ENCODE results near the gene HCN2. TPM values are rescaled to one million over a fixed set of nuclear protein-coding genes. Genes with fewer than 3 reads are reported as not detected.

Gene HCN2
- total and polyA plus RNA-seq, 2 of the 13 experiments (the other 11 are each of a cell fraction or from before 2014, with no cell fraction given), result 0.01 TPM; not detected in 1

- TF ChIP-seq, protein P1, sequence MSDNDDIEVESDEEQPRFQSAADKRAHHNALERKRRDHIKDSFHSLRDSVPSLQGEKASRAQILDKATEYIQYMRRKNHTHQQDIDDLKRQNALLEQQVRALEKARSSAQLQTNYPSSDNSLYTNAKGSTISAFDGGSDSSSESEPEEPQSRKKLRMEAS (IDR thresholded peaks at IDR 0.05), result peak; percentile 68
- TF ChIP-seq, protein P2, sequence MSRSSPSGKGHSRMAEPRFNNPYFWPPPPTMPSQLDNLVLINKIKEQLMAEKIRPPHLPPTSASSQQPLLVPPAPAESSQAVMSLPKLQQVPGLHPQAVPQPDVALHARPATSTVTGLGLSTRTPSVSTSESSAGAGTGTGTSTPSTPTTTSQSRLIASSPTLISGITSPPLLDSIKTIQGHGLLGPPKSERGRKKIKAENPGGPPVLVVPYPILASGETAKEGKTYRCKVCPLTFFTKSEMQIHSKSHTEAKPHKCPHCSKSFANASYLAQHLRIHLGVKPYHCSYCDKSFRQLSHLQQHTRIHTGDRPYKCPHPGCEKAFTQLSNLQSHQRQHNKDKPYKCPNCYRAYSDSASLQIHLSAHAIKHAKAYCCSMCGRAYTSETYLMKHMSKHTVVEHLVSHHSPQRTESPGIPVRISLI (CRISPR knock-in tag; IDR thresholded peaks at IDR 0.05; ENCODE audit: borderline replicate concordance), result 0 out of 2 replicates have a peak, but pooled peaks have one; percentile 17
- TF ChIP-seq ZNF337 (CRISPR knock-in tag; IDR thresholded peaks at IDR 0.05; ENCODE audit: borderline replicate concordance, low read depth) (0 out of 2 replicates have a peak, but pooled peaks have one; percentile 15), RAD21 (CRISPR knock-in tag; IDR thresholded peaks at IDR 0.05) (peak; percentile 29; the same call in 1 of the 2 replicates), KLF12 (CRISPR knock-in tag; IDR thresholded peaks at IDR 0.05; ENCODE audit: borderline replicate concordance) (no peak), ZNF280D (CRISPR knock-in tag; IDR thresholded peaks at IDR 0.05) (peak; percentile 21; the same call in 1 of the 2 replicates), SOX5 (CRISPR knock-in tag; IDR thresholded peaks at IDR 0.05; ENCODE audit: borderline replicate concordance) (peak; percentile 44; the same call in 1 of the 2 replicates), TERF1 (CRISPR knock-in tag; IDR thresholded peaks at IDR 0.05) (no peak), ONECUT2 (CRISPR knock-in tag; IDR thresholded peaks at IDR 0.05) (no peak), ZBTB26 (CRISPR knock-in tag; IDR thresholded peaks at IDR 0.05; ENCODE audit: borderline replicate concordance) (peak; percentile 81; the same call in 1 of the 2 replicates), ZSCAN25 (CRISPR knock-in tag; IDR thresholded peaks at IDR 0.05) (peak; percentile 93), ZC3H13 (CRISPR knock-in tag; IDR thresholded peaks at IDR 0.05) (no peak; the same call in 1 of the 2 replicates), TBX2 (CRISPR knock-in tag; IDR thresholded peaks at IDR 0.05; ENCODE audit: borderline replicate concordance) (peak; percentile 61), HDAC2 (CRISPR knock-in tag; IDR thresholded peaks at IDR 0.05) (peak; percentile 72)
- TF ChIP-seq, protein P3, sequence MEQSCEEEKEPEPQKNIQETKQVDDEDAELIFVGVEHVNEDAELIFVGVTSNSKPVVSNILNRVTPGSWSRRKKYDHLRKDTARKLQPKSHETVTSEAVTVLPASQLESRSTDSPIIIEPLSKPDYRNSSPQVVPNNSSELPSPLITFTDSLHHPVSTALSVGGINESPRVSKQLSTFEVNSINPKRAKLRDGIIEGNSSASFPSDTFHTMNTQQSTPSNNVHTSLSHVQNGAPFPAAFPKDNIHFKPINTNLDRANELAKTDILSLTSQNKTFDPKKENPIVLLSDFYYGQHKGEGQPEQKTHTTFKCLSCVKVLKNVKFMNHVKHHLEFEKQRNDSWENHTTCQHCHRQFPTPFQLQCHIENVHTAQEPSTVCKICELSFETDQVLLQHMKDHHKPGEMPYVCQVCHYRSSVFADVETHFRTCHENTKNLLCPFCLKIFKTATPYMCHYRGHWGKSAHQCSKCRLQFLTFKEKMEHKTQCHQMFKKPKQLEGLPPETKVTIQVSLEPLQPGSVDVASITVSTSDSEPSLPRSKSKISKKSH (CRISPR knock-in tag; IDR thresholded peaks at IDR 0.05; ENCODE audit: borderline replicate concordance), result peak; percentile 80; the same call in 1 of the 2 replicates
- TF ChIP-seq, protein P4, sequence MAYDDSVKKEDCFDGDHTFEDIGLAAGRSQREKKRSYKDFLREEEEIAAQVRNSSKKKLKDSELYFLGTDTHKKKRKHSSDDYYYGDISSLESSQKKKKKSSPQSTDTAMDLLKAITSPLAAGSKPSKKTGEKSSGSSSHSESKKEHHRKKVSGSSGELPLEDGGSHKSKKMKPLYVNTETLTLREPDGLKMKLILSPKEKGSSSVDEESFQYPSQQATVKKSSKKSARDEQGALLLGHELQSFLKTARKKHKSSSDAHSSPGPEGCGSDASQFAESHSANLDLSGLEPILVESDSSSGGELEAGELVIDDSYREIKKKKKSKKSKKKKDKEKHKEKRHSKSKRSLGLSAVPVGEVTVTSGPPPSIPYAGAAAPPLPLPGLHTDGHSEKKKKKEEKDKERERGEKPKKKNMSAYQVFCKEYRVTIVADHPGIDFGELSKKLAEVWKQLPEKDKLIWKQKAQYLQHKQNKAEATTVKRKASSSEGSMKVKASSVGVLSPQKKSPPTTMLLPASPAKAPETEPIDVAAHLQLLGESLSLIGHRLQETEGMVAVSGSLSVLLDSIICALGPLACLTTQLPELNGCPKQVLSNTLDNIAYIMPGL (CRISPR knock-in tag; IDR thresholded peaks at IDR 0.05; ENCODE audit: borderline replicate concordance in 1 of 2, low read depth in 1 of 2), result peak; percentile 31 to 33; a peak in 2 of 4 replicates
Measured at GRCh38 chr19:570937-571565, 18.6 kb upstream of the HCN2 start (continued).

Measured in HepG2 (cell line).